Measurements from ENCODE around the gene ZNF425.
A peak's percentile ranks its signal among the peaks of the same experiment; 100 is the strongest.
"Not testable (repeated sequence)": the region's sequence is repeated elsewhere in the genome, so short reads cannot be mapped to it uniquely, and the experiment has no call there.

The ZNF425 gene

GRCh38 chr7:149100821-149101220, 25.3 kb downstream of the ZNF425 start:
- no peak overlapping the region for H3K27ac ChIP-seq
- TF ChIP-seq ZFX (IDR thresholded peaks at IDR 0.05) (no peak), CTCF (conservative IDR thresholded peaks at IDR 0.05) (no peak)

- TF ChIP-seq ZFX (IDR thresholded peaks at IDR 0.05) (no peak), CTCF (conservative IDR thresholded peaks at IDR 0.05) (no peak)
Measured at GRCh38 chr7:149099058-149099457, 27.1 kb downstream of the ZNF425 start.

GRCh38 chr7:149097088-149097487, 29.0 kb downstream of the ZNF425 start:
- H3K27ac ChIP-seq = no peak overlapping the region
- TF ChIP-seq CTCF (conservative IDR thresholded peaks at IDR 0.05) (no peak), ZFX (IDR thresholded peaks at IDR 0.05) (no peak)

More at GRCh38 chr7:149099058-149099457, 27.1 kb downstream of the ZNF425 start:
- H3K27ac ChIP-seq = no peak overlapping the region

GRCh38 chr7:149093228-149093627, 32.9 kb downstream of the ZNF425 start:
- no peak overlapping the region for H3K27ac ChIP-seq
- TF ChIP-seq CTCF (conservative IDR thresholded peaks at IDR 0.05) = no peak
- no peak for TF ChIP-seq ZFX (IDR thresholded peaks at IDR 0.05)

GRCh38 chr7:149092244-149092643, 33.9 kb downstream of the ZNF425 start:
- not testable (repeated sequence) for H3K27ac ChIP-seq

GRCh38 chr7:149090397-149091195, 35.5 kb downstream of the ZNF425 start, which contains the start of gene ZNF786:
Gene ZNF786, minus strand, starts transcription at chr7:149090718. Its CDS starts 78 bp downstream, at chr7:149090640.
- TF ChIP-seq CTCF (conservative IDR thresholded peaks at IDR 0.05) (peak; percentile 100), ZFX (IDR thresholded peaks at IDR 0.05) (peak; percentile 89; the same call in 1 of the 2 replicates)
- peak within 1 kb of the TSS; percentile 90 for H3K27ac ChIP-seq

- TF ChIP-seq CTCF (conservative IDR thresholded peaks at IDR 0.05) = no peak
- no peak for TF ChIP-seq ZFX (IDR thresholded peaks at IDR 0.05)
- H3K27ac ChIP-seq = no peak overlapping the region
Measured at GRCh38 chr7:149087376-149087775, 38.7 kb downstream of the ZNF425 start.

GRCh38 chr7:149085866-149086265, 40.3 kb downstream of the ZNF425 start:
- H3K27ac ChIP-seq = no peak overlapping the region
- TF ChIP-seq CTCF (conservative IDR thresholded peaks at IDR 0.05) (no peak), ZFX (IDR thresholded peaks at IDR 0.05) (no peak)
